SK-N-MC (cell line): ENCODE data around the gene PRC1.
"Not testable (repeated sequence)": the region's sequence is repeated elsewhere in the genome, so short reads cannot be mapped to it uniquely, and the experiment has no call there.

Experiments used
- DNase-seq: peaks from one replicate; pipeline ENCODE4 v3.0.0-alpha.2; 2011; ENCODE audit warnings: low read depth, low spot score
- H3K27ac ChIP-seq: fragments of 200-600 bp; sonication (generic); 2 replicates; pipeline ENCODE4 v1.5.1; 2016; ENCODE audit warnings: mixed run types
- H3K36me3 ChIP-seq: fragments of 200-600 bp; sonication (generic); 2 replicates; pipeline ENCODE4 v1.6.1; 2017; ENCODE audit warnings: antibody characterized with exemption, low read length, mixed read lengths; ENCODE audit not compliant: insufficient read depth
- H3K4me3 ChIP-seq: fragments of 200-600 bp; sonication (generic); 2 replicates; pipeline ENCODE4 v1.5.1; 2016
- H3K9ac ChIP-seq: fragments of 200-600 bp; sonication (generic); 2 replicates; pipeline ENCODE4 v1.8.0; 2017; ENCODE audit warnings: mixed run types, mixed read lengths; ENCODE audit not compliant: insufficient read length
- H3K9me3 ChIP-seq: fragments of 200-600 bp; sonication (generic); 2 replicates; pipeline ENCODE4 v1.6.1; 2017; ENCODE audit warnings: low read depth, mild to moderate bottlenecking, antibody characterized with exemption, low read length, moderate library complexity, mixed read lengths
- EZH2 ChIP-seq: fragments of 200-600 bp; sonication (generic); IDR thresholded peaks from one replicate; pipeline ENCODE4 v1.6.1; 2017; ENCODE audit warnings: antibody characterized with exemption
- FOXP2 ChIP-seq: optimal IDR thresholded peaks from 2 replicates; pipeline ENCODE3; 2011; ENCODE audit warnings: mild to moderate bottlenecking, moderate library complexity; ENCODE audit not compliant: insufficient read depth; ENCODE audit errors: extremely low read length, control extremely low read depth
- POLR2AphosphoS5 ChIP-seq: IDR thresholded peaks from 2 replicates; pipeline ENCODE4 v1.6.1; 2012; ENCODE audit warnings: mild to moderate bottlenecking, low read depth, low read length, borderline replicate concordance

Gene PRC1

GRCh38 chr15:90934256-90934948 is 59.9 kb downstream of the PRC1 start:
- Histone ChIP-seq H3K4me3 (peak overlapping the region; percentile 92), H3K9me3 (no peaks in the 10 kb centered on the region), H3K9ac (peak overlapping the region; percentile 7), H3K36me3 (peaks cover 4% of the 10 kb centered on the region; the same call in 1 of the 2 replicates), H3K27ac (no peak overlapping the region)
- TF ChIP-seq POLR2AphosphoS5 (no peak), FOXP2 (no peak)
- DNase-seq = no peak

- no peak overlapping the region for H3K4me3 ChIP-seq
- DNase-seq = no peak
- H3K9me3 ChIP-seq = no peaks in the 10 kb centered on the region
- H3K36me3 ChIP-seq = no peaks in the 10 kb centered on the region; the same call in 1 of the 2 replicates
- no peak overlapping the region for H3K27ac ChIP-seq
- H3K9ac ChIP-seq = no peak overlapping the region
- no peak for TF ChIP-seq FOXP2
- no peak for TF ChIP-seq EZH2
- TF ChIP-seq POLR2AphosphoS5 = no peak
Measured at GRCh38 chr15:90933301-90933700, 61.0 kb downstream of the PRC1 start.

GRCh38 chr15:90932660-90932991 is 61.7 kb downstream of the PRC1 start:
- TF ChIP-seq EZH2 (no peak), POLR2AphosphoS5 (no peak), FOXP2 (no peak)
- H3K4me3 ChIP-seq = peak overlapping the region; percentile 99
- no peaks in the 10 kb centered on the region for H3K9me3 ChIP-seq
- peak overlapping the region; percentile 92 for H3K9ac ChIP-seq
- no peak overlapping the region for H3K27ac ChIP-seq
- H3K36me3 ChIP-seq = no peaks in the 10 kb centered on the region; the same call in 1 of the 2 replicates
- DNase-seq = no peak

GRCh38 chr15:90931828-90932659 is 62.3 kb downstream of the PRC1 start, which contains the start of gene HDDC3:
TSS of gene HDDC3 (minus strand) at chr15:90932549. CDS start at chr15:90932540, 9 bp downstream.
- Histone ChIP-seq H3K36me3 (no peaks in the 10 kb centered on the region; the same call in 1 of the 2 replicates), H3K27ac (no peak within 1 kb of the TSS; the same call in 1 of the 2 replicates), H3K4me3 (peak within 1 kb of the TSS; percentile 99), H3K9me3 (no peaks in the 10 kb centered on the region), H3K9ac (peak within 1 kb of the TSS; percentile 92)
- TF ChIP-seq POLR2AphosphoS5 (peak; percentile 76), EZH2 (no peak), FOXP2 (no peak)
- DNase-seq = no peak

GRCh38 chr15:90931575-90931827 is 62.8 kb downstream of the PRC1 start:
- TF ChIP-seq POLR2AphosphoS5 (no peak), EZH2 (no peak), FOXP2 (no peak)
- Histone ChIP-seq H3K27ac (no peak overlapping the region; the same call in 1 of the 2 replicates), H3K9ac (peak overlapping the region; percentile 92)

GRCh38 chr15:90930861-90931574 is 63.3 kb downstream of the PRC1 start:
- no peak for DNase-seq
- Histone ChIP-seq H3K27ac (peak overlapping the region; percentile 89), H3K36me3 (no peaks in the 10 kb centered on the region), H3K9ac (peak overlapping the region; percentile 92), H3K4me3 (peak overlapping the region; percentile 99), H3K9me3 (no peaks in the 10 kb centered on the region)
- no peak for TF ChIP-seq POLR2AphosphoS5
- TF ChIP-seq EZH2 = no peak

More at GRCh38 chr15:90931575-90931827, 62.8 kb downstream of the PRC1 start:
- H3K36me3 ChIP-seq = no peaks in the 10 kb centered on the region; the same call in 1 of the 2 replicates
- no peaks in the 10 kb centered on the region for H3K9me3 ChIP-seq
- H3K4me3 ChIP-seq = peak overlapping the region; percentile 99
- no peak for DNase-seq

GRCh38 chr15:90929246-90930019 is 64.9 kb downstream of the PRC1 start:
- TF ChIP-seq EZH2 (no peak), POLR2AphosphoS5 (no peak), FOXP2 (no peak)
- no peak for DNase-seq
- no peaks in the 10 kb centered on the region for H3K36me3 ChIP-seq
- H3K27ac ChIP-seq = peak overlapping the region; percentile 89
- H3K9me3 ChIP-seq = no peaks in the 10 kb centered on the region
- peak overlapping the region; percentile 86 for H3K9ac ChIP-seq
- H3K4me3 ChIP-seq = peak overlapping the region; percentile 87

- H3K4me3 ChIP-seq, H3K36me3 ChIP-seq, DNase-seq, H3K9me3 ChIP-seq: not testable (repeated sequence)
- Histone ChIP-seq H3K27ac (peak overlapping the region; percentile 46; the same call in 1 of the 2 replicates), H3K9ac (peak overlapping the region; percentile 11)
Measured at GRCh38 chr15:90928106-90928505, 66.2 kb downstream of the PRC1 start.

- not testable (repeated sequence) for H3K4me3 ChIP-seq, H3K9me3 ChIP-seq, H3K36me3 ChIP-seq, DNase-seq, H3K9ac ChIP-seq, H3K27ac ChIP-seq
Measured at GRCh38 chr15:90926766-90927165, 67.6 kb downstream of the PRC1 start.
